ENCODE data around the gene JAKMIP2.
"Not testable (repeated sequence)": the region's sequence is repeated elsewhere in the genome, so short reads cannot be mapped to it uniquely, and the experiment has no call there.

The JAKMIP2 gene

DNA sequence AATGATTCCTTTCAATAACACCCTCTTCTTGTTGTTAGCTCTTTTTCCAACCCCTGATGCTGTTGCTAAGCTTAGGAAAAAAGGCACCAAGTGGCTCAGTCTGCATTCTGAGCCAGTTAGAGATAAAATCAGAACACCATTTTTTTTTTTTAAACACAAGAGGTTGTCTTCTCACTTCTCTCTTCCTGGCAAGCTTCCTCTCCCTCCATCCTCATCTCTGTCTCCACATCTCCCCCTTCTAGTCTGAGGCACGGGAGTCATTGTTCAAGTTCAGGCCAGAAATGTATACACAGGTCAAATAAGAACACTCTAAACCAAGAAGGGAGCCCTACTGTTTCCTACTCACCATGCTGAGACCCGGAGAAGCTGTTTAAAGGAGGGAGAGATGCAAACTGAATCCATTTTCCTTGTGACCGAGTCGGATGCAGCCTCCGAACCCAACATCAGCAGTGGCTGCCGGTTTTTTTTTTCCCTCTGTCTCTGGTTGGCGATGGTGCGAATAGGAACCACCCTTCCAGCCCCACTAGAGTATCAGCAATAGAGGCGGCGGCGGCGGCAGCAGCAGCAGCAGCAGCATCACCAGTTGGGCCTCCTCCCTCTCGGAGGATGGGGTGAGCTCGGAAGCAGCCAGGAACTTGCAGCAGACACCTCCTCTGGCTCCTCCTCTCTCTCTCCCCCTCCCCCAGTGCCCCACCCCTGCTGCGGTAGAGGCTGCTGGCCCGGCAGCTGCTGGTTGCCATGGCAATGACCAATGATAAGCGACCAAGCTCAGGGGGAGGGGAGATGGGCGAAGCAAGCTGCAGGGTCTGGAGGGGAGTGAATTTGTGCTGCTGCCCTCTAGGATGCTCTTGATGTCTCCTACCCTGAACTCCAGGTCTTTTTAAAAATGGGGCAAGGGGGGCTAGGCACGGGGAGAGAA, at the start of gene JAKMIP2:
Gene JAKMIP2, minus strand, starts transcription at position 619 of the 919 bp plus-strand sequence. CDS start 110,922 bp downstream, outside the sequence.
- Mint-ChIP-seq H3K27ac (no peak within 1 kb of the TSS), H3K4me3 (peak within 1 kb of the TSS; percentile 49), H3K36me3 (no peaks in the 10 kb centered on the region), H3K9me3 (no peaks in the 10 kb centered on the region), H3K27me3 (no peaks in the 10 kb centered on the region), H3K4me1 (no peaks in the 10 kb centered on the region)
- peak; percentile 61 for ATAC-seq

DNA sequence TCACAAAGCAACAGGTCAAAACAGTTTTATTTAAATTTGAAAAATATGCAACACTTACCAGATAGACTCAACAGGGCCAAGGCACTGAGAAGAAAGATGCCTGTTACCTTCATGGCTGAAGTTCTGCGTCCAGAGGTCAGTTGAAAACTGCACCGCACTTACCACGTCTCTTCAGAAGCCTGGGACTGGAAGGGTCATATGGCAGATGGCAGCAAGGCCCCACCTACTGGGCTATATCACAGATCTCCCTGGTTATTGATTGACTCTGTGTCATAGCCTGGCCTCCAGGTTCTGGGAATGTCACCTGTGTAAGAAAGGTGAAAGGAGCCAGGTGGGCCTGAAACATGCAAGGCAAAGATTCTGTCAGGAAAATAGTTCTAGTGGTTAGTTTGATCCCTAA, 48.9 kb upstream of the JAKMIP2 start, which contains the start of gene SPINK1:
Gene SPINK1, minus strand, starts transcription at position 207 of the 400 bp plus-strand sequence. Its CDS starts 94 bp downstream, at position 113.
- H3K36me3 Mint-ChIP-seq, result no peaks in the 10 kb centered on the region
- ATAC-seq, result no peak
- no peaks in the 10 kb centered on the region for H3K4me1 Mint-ChIP-seq

DNA sequence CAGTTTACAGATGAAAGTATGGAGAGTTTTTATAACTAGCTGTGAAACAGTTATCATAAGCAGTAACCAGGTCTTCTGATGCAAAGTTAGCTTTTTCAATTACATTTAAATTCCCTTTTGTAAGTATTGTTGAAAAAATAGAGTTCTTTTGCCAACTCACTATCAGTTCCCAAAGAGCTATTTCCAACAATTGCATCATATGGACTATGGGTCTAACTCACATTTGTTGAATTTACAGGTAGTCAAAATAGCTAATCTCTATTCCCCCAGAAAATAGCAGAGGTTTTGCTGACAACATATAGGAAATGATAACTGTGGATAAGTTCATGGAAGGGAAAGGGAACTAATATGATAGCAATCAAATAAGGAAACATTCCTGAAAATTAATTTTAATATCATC, 47.5 kb upstream of the JAKMIP2 start:
- Mint-ChIP-seq H3K4me1 (no peaks in the 10 kb centered on the region), H3K36me3 (no peaks in the 10 kb centered on the region), H3K27ac (no peak overlapping the region), H3K9me3 (no peaks in the 10 kb centered on the region), H3K27me3 (no peaks in the 10 kb centered on the region), H3K4me3 (no peak overlapping the region)
- no peak for ATAC-seq

More for the DNA sequence above, 48.9 kb upstream of the JAKMIP2 start, which contains the start of gene SPINK1:
- Mint-ChIP-seq H3K27ac (no peak within 1 kb of the TSS), H3K9me3 (no peaks in the 10 kb centered on the region), H3K4me3 (no peak within 1 kb of the TSS), H3K27me3 (no peaks in the 10 kb centered on the region)

DNA sequence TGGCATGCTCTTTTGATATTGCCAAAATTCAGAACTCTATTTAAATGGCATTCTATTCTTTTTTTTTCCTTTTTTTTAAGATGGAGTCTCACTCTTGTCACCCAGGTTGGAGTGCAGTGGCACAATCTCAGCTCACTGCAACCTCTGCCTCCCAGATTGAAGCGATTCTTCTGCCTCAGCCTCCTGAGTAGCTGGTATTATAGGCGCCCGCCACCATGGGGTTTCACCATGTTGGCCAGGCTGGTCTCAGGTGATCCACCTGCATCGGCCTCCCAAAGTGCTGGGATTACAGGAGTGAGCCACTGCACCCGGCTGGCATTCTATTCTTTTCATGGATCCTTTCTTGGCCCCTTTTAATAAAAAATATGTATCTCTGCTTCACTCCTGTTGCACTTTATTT, 44.5 kb upstream of the JAKMIP2 start:
- ATAC-seq, H3K27ac Mint-ChIP-seq, H3K9me3 Mint-ChIP-seq, H3K27me3 Mint-ChIP-seq, H3K4me3 Mint-ChIP-seq, H3K4me1 Mint-ChIP-seq, H3K36me3 Mint-ChIP-seq: not testable (repeated sequence)

DNA sequence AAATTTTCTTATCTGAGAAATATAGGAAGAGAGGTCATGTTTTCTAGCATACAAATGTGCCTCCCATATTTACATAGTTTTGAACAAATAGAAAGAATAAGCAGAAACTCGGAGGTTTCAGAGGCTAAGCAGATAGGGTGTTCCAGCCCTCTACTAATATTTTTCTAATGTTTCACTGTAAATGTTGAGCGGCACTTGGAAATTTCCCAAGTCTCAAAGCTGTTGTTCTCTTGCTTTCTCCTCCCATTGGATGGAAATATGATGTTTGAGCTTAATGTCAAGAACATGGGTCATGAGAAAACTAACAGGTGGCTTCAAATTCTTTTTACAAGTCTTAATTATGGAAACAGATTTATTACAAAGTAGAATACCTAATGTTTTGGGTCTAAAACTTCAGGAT, 43.8 kb upstream of the JAKMIP2 start:
- Mint-ChIP-seq H3K27me3 (peaks cover 10% of the 10 kb centered on the region), H3K27ac (no peak overlapping the region), H3K36me3 (no peaks in the 10 kb centered on the region), H3K9me3 (no peaks in the 10 kb centered on the region), H3K4me3 (no peak overlapping the region), H3K4me1 (no peaks in the 10 kb centered on the region)
- no peak for ATAC-seq

DNA sequence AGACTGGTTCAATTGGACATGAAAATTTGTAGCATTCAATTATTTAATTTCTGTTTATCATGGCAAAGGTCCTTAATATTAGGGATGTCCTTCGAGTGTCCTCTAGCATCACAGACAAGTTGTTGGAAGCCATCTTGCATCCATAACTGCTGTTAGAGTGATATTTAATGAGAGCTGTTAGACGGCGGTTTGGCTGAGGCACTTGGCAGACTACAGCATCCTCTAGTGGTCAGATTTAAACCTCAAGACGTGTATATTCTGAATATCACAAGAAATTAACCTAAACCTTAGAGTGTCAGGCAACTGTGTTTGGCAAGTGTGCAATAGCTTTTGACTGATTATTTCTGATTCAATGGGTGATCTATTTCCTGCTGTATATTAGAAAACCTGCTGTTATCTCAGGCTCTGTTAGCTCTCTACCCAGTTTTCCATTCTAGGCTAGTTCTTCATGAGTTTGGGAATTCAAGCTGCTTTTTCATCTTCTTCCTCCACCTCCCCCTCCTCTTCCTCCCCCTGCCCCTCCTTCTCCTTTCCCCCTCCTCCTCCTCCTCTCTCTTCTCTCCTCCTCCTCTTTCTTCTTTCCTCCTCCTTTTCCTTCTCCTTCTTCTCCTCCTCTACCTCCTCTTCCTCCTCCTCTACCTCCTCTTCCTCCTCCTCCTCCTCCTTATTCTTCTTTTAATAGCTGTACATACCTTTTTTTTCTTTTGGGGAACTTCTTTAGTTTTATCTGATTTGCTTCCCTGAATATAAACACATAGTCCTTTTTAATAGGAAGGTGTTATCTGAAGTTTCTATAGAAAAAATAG, 40.4 kb upstream of the JAKMIP2 start:
- Mint-ChIP-seq H3K36me3 (no peaks in the 10 kb centered on the region), H3K27ac (no peak overlapping the region), H3K4me1 (no peaks in the 10 kb centered on the region), H3K4me3 (no peak overlapping the region), H3K9me3 (no peaks in the 10 kb centered on the region), H3K27me3 (peaks cover 10% of the 10 kb centered on the region)
- peak; percentile 56 for ATAC-seq

DNA sequence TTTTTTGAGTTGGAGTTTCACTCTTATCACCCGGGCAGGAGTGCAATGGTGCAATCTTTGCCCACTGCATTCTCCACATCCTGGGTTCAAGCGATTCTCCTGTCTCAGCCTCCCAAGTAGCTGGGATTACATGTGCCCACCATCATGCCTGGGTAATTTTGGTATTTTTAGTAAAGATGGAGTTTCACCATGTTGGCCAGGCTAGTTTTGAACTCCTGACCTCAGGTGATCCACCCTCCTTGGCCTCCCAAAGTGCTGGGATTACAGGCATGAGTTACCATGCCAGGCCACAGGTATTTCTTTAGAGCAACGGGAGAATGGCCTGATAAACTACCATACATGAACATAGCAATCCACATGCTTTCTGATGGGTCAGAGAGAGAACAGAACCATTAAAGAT, 39.7 kb upstream of the JAKMIP2 start:
- H3K4me1 Mint-ChIP-seq, H3K36me3 Mint-ChIP-seq, H3K9me3 Mint-ChIP-seq, H3K27ac Mint-ChIP-seq, H3K4me3 Mint-ChIP-seq, ATAC-seq: not testable (repeated sequence)
- peaks cover 10% of the 10 kb centered on the region for H3K27me3 Mint-ChIP-seq

DNA sequence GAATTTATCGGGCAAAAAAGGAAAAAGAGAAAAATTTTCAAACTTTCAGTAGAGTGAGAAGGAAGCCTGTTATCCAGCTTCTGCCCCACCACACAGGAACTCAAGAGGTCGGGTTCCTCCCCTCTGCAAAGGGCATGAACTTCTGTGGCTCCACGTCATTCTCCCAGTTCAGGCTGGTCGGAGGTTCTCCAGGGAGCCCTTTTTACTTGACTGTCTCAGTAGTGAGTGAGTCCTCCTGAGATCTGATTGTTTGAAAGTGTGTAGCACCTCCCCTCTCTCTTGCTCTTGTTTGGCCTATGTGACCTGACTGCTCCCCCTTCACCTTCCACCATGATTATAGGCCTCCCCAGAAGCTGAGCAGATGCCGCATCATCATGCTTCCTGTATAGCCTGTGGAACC, 39.2 kb upstream of the JAKMIP2 start:
- Mint-ChIP-seq H3K27ac (no peak overlapping the region), H3K27me3 (peaks cover 10% of the 10 kb centered on the region), H3K9me3 (no peaks in the 10 kb centered on the region), H3K4me3 (no peak overlapping the region), H3K4me1 (no peaks in the 10 kb centered on the region), H3K36me3 (no peaks in the 10 kb centered on the region)
- ATAC-seq, result no peak

DNA sequence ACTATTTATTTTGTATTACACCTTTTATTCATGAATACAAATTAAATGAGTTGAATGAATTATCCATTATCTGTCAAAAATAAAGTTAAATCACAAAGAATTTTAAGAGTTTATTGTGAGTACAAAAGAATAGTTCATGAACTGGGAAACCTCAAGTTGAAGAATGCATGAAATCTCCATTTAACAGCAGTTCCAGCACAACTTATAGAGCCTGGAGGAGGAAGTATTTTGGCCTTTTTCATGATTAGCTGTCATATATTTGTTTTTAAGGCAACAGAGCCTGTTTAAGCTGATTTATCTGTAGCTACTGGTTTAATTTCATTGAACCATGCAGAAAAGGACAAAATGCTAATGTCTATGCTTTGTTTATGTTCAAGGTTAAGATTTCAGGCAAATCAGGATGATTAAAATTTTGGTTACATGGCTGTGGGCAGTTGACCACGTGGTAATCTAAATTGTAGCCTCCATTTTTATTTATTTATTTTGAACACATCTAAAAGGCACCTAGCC, 36.8 kb upstream of the JAKMIP2 start:
- peaks cover 3% of the 10 kb centered on the region for H3K9me3 Mint-ChIP-seq
- H3K27me3 Mint-ChIP-seq, result peaks cover 10% of the 10 kb centered on the region
- no peak for ATAC-seq
- H3K4me1 Mint-ChIP-seq, result no peaks in the 10 kb centered on the region
- no peak overlapping the region for H3K27ac Mint-ChIP-seq
- no peaks in the 10 kb centered on the region for H3K36me3 Mint-ChIP-seq
- H3K4me3 Mint-ChIP-seq, result no peak overlapping the region

DNA sequence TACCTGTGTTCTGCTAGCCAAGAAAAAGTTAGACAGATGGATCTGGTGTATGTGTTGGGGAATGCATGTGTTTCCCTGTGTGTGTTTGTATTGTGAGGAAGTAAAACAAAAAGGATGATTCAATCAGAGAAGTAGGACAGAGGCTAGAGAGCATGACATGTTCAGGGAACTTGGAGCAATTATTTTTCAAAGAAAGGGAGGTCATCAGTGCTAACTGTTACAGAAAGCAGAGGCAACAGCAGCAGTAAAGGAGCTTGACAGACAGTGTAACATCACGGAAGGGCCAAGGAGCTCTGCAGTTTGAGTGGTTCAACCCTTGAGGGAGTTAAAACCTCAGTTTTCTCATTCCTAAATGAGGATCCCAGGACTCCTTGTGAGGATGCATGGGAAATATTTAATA, 35.8 kb upstream of the JAKMIP2 start:
- no peak overlapping the region for H3K4me3 Mint-ChIP-seq

DNA sequence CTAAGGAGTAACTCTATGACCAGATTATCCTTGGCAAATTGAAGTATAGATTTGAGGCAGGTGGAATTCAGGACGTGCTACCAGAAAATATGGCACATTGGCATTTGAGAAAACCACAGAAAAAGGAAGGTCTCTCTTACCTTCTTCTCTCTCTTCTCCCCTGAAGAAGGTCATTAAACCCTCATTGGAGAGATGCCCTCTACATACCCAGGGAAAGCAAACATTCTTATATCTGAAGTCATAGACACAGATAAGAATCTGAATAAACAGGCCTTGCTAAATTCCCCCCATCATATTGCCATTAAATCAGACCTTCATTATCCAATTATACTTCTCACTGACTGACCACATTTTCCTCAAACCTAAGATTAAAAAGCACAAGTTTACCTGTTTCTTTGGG, 31.2 kb upstream of the JAKMIP2 start:
- peaks cover 5% of the 10 kb centered on the region for H3K9me3 Mint-ChIP-seq
- no peak overlapping the region for H3K27ac Mint-ChIP-seq
- no peaks in the 10 kb centered on the region for H3K4me1 Mint-ChIP-seq
- H3K36me3 Mint-ChIP-seq, result no peaks in the 10 kb centered on the region
- H3K4me3 Mint-ChIP-seq, result no peak overlapping the region
- H3K27me3 Mint-ChIP-seq, result no peaks in the 10 kb centered on the region
- ATAC-seq, result no peak

More for the DNA sequence above, 35.8 kb upstream of the JAKMIP2 start:
- Mint-ChIP-seq H3K27ac (no peak overlapping the region), H3K36me3 (no peaks in the 10 kb centered on the region), H3K27me3 (peaks cover 10% of the 10 kb centered on the region), H3K4me1 (no peaks in the 10 kb centered on the region), H3K9me3 (peaks cover 3% of the 10 kb centered on the region)
- no peak for ATAC-seq

DNA sequence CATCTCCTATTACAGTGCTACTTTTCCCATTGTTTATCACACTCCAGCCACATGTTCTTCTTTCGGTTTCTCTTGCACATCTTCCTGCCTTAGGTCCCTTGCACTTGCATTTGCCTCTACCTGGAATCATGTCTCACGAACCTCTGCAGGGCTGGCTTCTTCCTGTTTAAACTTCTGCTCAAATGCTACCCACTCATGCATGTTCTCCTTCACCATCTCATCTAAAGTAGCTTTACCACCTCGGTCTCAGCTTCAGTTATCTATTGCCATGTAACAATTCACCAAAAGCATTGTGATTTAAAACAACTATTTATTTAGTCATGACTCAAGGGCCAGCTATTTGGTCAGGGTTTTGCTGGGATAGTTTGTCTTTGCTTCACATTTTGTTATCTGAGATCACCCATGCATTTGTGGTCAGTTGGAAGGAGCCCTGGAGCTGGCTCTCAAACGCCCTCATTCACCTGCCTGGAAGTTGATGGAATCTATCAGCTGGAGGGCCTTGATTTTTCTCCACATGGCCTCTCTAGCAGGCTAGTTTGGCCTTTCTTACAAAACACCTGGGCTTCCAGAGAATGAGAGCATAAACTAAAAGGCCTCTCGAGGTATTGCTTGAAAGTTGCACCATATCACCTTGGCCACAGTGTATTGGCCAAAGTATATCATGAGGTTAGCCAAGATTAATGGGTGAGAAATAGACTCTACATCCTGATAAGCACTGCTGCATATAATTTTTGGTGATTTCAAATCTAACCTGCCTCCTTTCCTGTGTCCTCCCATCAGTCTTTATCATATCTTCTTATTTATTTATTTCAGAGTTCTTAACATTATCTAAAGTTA, 27.5 kb upstream of the JAKMIP2 start:
- Mint-ChIP-seq H3K4me1 (no peaks in the 10 kb centered on the region), H3K27ac (no peak overlapping the region), H3K36me3 (no peaks in the 10 kb centered on the region), H3K27me3 (no peaks in the 10 kb centered on the region), H3K4me3 (no peak overlapping the region), H3K9me3 (peaks cover 3% of the 10 kb centered on the region)
- no peak for ATAC-seq

DNA sequence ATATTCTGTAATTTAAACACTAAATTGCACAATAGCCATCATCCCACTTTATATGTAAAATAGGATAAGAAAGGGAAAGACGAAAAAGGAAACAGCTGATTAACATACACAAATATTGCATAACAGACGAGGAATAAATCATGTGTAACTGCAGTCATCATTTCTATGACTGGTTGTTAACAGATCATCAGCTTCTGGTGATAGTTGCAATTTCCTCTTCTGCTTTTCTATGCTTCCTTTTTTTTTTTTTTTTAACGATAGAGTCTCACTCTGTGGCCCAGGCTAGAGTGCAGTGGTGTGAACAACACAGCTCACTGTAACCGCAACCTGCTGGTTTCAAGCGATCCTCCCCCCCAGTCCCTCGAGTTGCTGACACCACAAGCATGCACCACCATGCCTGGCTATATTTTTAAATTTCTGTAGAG, 22.5 kb upstream of the JAKMIP2 start:
- ATAC-seq, result peak; percentile 80
- Mint-ChIP-seq H3K27ac (no peak overlapping the region), H3K36me3 (no peaks in the 10 kb centered on the region), H3K27me3 (no peaks in the 10 kb centered on the region), H3K9me3 (no peaks in the 10 kb centered on the region), H3K4me3 (no peak overlapping the region), H3K4me1 (no peaks in the 10 kb centered on the region)

DNA sequence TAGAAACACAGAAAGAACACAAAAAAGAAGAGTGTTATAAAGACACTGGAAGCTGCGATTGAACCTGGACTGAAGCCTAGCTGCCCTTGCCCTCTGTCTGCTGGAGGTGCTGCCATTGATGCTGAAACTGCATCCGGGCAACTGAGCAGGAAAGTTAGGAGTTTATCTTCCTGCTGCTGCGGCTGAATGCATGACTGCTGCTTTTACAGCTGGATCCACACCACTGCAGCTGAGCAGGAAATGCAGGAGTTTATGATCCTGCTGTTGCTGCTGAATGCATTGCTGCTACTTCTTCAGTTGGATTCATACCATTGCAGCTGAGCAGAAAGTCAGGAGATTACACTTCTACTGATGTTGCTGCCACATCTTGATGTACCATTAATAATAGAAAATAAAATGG, 21.8 kb upstream of the JAKMIP2 start:
- Mint-ChIP-seq H3K9me3 (no peaks in the 10 kb centered on the region), H3K27ac (no peak overlapping the region), H3K4me3 (no peak overlapping the region), H3K27me3 (no peaks in the 10 kb centered on the region), H3K4me1 (no peaks in the 10 kb centered on the region), H3K36me3 (no peaks in the 10 kb centered on the region)
- no peak for ATAC-seq

DNA sequence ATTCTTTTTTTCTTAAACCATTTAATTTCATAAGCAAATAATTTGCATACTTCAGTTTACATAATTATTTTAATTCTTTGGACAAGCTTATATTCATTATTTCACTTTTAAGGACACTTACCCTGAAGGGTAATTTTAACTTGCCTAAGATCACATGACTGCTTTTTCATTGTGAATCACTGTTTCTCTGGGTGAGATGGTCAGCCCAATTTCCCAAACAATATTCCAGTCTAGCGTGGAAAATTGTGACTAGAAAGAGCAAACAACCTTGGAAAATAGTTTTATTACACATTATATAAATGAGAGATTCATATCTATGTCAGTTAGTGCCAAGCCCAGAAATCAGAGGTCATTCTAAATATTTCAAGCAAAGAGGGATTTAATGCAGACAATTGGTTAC, 21.4 kb upstream of the JAKMIP2 start:
- no peaks in the 10 kb centered on the region for H3K9me3 Mint-ChIP-seq
- no peaks in the 10 kb centered on the region for H3K4me1 Mint-ChIP-seq
- no peak for ATAC-seq
- H3K27ac Mint-ChIP-seq, result no peak overlapping the region
- no peaks in the 10 kb centered on the region for H3K27me3 Mint-ChIP-seq
- no peak overlapping the region for H3K4me3 Mint-ChIP-seq
- no peaks in the 10 kb centered on the region for H3K36me3 Mint-ChIP-seq
